SU-DHL-6 (cell line): ENCODE data around the gene CSF1R.

Experiments
- H2AFZ ChIP-seq: fragments of 200-600 bp; sonication (generic); 2 replicates; pipeline ENCODE4 v1.6.1; 2014; ENCODE audit warnings: low read depth, mild to moderate bottlenecking, moderate library complexity, mixed read lengths, antibody characterized with exemption, low read length; ENCODE audit not compliant: severe bottlenecking
- H3F3A ChIP-seq: fragments of 200-600 bp; shearing (Covaris generic); 2 replicates; pipeline ENCODE4 v1.6.0; 2016; ENCODE audit warnings: antibody characterized with exemption, mild to moderate bottlenecking; ENCODE audit not compliant: insufficient read depth
- H3K27ac ChIP-seq: fragments of 200-600 bp; sonication (generic); 2 replicates; pipeline ENCODE4 v1.5.1; 2016; ENCODE audit warnings: low read depth, mild to moderate bottlenecking, low read length, moderate library complexity, mixed read lengths
- H3K27me3 ChIP-seq: fragments of 200-600 bp; sonication (generic), shearing (Covaris generic); 2 replicates; pipeline ENCODE4 v1.6.0; 2014; ENCODE audit warnings: mild to moderate bottlenecking, low read length
- H3K36me3 ChIP-seq: fragments of 200-600 bp; sonication (generic); 2 replicates; pipeline ENCODE4 v1.6.1; 2014; ENCODE audit warnings: mild to moderate bottlenecking, low read length, mixed read lengths
- H3K4me2 ChIP-seq: fragments of 300-600, 200-600 bp; shearing (Covaris generic), sonication (generic); 2 replicates; pipeline ENCODE4 v1.6.0; 2014; ENCODE audit warnings: low read length, low read depth, mild to moderate bottlenecking; ENCODE audit not compliant: poor library complexity, severe bottlenecking
- H3K4me3 ChIP-seq: fragments of 200-600 bp; sonication (generic); 2 replicates; pipeline ENCODE4 v1.5.1; 2014; ENCODE audit warnings: antibody characterized with exemption, low read length, mild to moderate bottlenecking, mixed read lengths; ENCODE audit not compliant: insufficient read depth, poor library complexity, severe bottlenecking
- H3K79me2 ChIP-seq: fragments of 200-600 bp; sonication (generic); 2 replicates; pipeline ENCODE4 v1.6.1; 2014; ENCODE audit warnings: mild to moderate bottlenecking, low read length, moderate library complexity; ENCODE audit not compliant: insufficient read depth
- H3K9ac ChIP-seq: fragments of 200-600 bp; sonication (generic); 2 replicates; pipeline ENCODE4 v1.7.0; 2014; ENCODE audit warnings: mild to moderate bottlenecking, low read length
- H3K9me2 ChIP-seq: fragments of 200-600 bp; sonication (generic); replicated peaks from 2 replicates; pipeline ENCODE4 v1.6.1; 2014; ENCODE audit warnings: low read length; ENCODE audit not compliant: insufficient read depth
- H3K9me3 ChIP-seq: fragments of 200-600 bp; sonication (generic); 2 replicates; pipeline ENCODE4 v1.6.1; 2014; ENCODE audit warnings: low read length, mixed read lengths; ENCODE audit not compliant: insufficient read depth
- H4K20me1 ChIP-seq: fragments of 200-600 bp; sonication (generic); 2 replicates; pipeline ENCODE4 v1.6.1; 2014; ENCODE audit warnings: low read depth, mild to moderate bottlenecking, antibody characterized with exemption, low read length, moderate library complexity, mixed read lengths
- EZH2phosphoT487 ChIP-seq: fragments of 200-600 bp; sonication (generic), shearing (Covaris generic); conservative IDR thresholded peaks from 2 replicates; pipeline ENCODE4 v1.6.1; 2018; ENCODE audit warnings: mild to moderate bottlenecking, antibody characterized with exemption, low read length, moderate library complexity, mixed read lengths
- TF ChIP-seq, protein P1 (sequence below): fragments of 200-600 bp; sonication (generic); IDR thresholded peaks from one replicate; pipeline ENCODE4 v1.5.1; 2017; ENCODE audit warnings: antibody characterized with exemption, mild to moderate bottlenecking, low read length, moderate library complexity; ENCODE audit not compliant: insufficient read depth, poor library complexity, severe bottlenecking

Gene CSF1R

GRCh38 chr5:150078802-150079689, 7.3 kb downstream of the CSF1R start:
- Histone ChIP-seq H3K79me2 (no peaks in the 10 kb centered on the region), H3K27ac (no peak overlapping the region), H3K4me3 (no peak overlapping the region), H3K27me3 (no peaks in the 10 kb centered on the region), H3K4me2 (no peak overlapping the region), H2AFZ (no peak overlapping the region), H3K36me3 (no peaks in the 10 kb centered on the region), H3F3A (no peaks in the 10 kb centered on the region), H3K9ac (no peak overlapping the region), H3K9me2 (no peaks in the 10 kb centered on the region), H4K20me1 (no peaks in the 10 kb centered on the region), H3K9me3 (no peaks in the 10 kb centered on the region)
- TF ChIP-seq, protein P1, sequence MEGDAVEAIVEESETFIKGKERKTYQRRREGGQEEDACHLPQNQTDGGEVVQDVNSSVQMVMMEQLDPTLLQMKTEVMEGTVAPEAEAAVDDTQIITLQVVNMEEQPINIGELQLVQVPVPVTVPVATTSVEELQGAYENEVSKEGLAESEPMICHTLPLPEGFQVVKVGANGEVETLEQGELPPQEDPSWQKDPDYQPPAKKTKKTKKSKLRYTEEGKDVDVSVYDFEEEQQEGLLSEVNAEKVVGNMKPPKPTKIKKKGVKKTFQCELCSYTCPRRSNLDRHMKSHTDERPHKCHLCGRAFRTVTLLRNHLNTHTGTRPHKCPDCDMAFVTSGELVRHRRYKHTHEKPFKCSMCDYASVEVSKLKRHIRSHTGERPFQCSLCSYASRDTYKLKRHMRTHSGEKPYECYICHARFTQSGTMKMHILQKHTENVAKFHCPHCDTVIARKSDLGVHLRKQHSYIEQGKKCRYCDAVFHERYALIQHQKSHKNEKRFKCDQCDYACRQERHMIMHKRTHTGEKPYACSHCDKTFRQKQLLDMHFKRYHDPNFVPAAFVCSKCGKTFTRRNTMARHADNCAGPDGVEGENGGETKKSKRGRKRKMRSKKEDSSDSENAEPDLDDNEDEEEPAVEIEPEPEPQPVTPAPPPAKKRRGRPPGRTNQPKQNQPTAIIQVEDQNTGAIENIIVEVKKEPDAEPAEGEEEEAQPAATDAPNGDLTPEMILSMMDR = no peak

GRCh38 chr5:150077996-150078801, 8.2 kb downstream of the CSF1R start:
- no peaks in the 10 kb centered on the region for H4K20me1 ChIP-seq
- H3K27me3 ChIP-seq = no peaks in the 10 kb centered on the region
- H3K9ac ChIP-seq = no peak overlapping the region
- H3K9me2 ChIP-seq = no peaks in the 10 kb centered on the region
- no peak overlapping the region for H3K27ac ChIP-seq
- H2AFZ ChIP-seq = no peak overlapping the region
- H3K9me3 ChIP-seq = no peaks in the 10 kb centered on the region
- no peaks in the 10 kb centered on the region for H3K79me2 ChIP-seq
- H3K4me2 ChIP-seq = no peak overlapping the region
- H3K36me3 ChIP-seq = no peaks in the 10 kb centered on the region
- TF ChIP-seq, protein P1 = no peak
- TF ChIP-seq EZH2phosphoT487 = no peak
- H3K4me3 ChIP-seq = no peak overlapping the region
- no peaks in the 10 kb centered on the region for H3F3A ChIP-seq

DNA sequence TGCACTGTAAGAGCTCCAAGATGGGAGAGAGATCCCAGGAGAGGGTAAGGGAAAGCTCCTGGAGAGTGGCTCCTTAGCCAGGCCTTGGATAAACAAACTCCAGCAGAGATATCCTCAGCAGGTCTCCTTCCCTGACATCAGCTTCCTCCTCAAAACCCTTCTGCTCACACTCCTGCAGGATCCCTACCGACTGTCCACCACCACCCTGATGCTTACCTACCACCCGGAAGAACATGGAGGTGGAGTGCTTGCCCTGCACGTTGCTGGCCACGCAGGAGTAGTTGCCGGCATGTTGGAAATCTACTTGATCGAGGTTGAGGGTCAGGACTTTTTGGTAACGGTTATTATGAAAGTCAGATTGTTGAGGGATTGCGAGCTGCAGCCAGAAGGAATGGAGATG, 9.3 kb downstream of the CSF1R start:
- no peaks in the 10 kb centered on the region for H3K27me3 ChIP-seq
- no peak for TF ChIP-seq EZH2phosphoT487
- TF ChIP-seq, protein P1 = no peak
- no peak overlapping the region for H3K4me2 ChIP-seq
- H3K27ac ChIP-seq = no peak overlapping the region
- H3F3A ChIP-seq = no peaks in the 10 kb centered on the region
- no peaks in the 10 kb centered on the region for H4K20me1 ChIP-seq
- H3K9ac ChIP-seq = no peak overlapping the region
- no peaks in the 10 kb centered on the region for H3K79me2 ChIP-seq
- H2AFZ ChIP-seq = no peak overlapping the region
- no peak overlapping the region for H3K4me3 ChIP-seq
- no peaks in the 10 kb centered on the region for H3K36me3 ChIP-seq
- H3K9me3 ChIP-seq = no peaks in the 10 kb centered on the region
- H3K9me2 ChIP-seq = no peaks in the 10 kb centered on the region
